ENCODE results near the gene LGALS3BP. TPM values are rescaled to one million over a fixed set of nuclear protein-coding genes. Genes with fewer than 3 reads are reported as not detected.

Gene LGALS3BP
- total RNA-seq, 1 experiment from 2014 or later, result 389 TPM

DNA sequence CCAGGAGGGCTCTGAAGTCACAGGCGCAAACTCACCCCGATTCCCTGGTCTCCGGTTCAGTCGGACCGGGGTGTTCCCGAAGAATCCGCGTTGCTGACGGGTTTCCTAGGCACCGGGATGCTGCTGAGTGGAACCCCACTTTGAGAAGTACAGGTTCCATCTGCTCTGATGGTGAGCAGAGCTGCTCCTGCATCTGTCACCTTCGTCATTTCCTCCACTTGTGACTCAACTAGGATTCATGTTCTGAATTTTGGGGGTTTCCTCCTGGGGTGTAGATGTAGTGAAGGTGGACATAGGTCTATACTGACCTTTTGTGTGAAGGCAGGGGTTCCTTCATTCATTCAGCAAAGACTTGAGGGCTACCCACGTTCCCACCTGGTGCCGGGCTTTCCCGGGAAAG lies 25.0 kb downstream of the LGALS3BP start:
- Histone ChIP-seq H3K9me2 (ENCODE audit: insufficient read depth) (0 out of 2 replicates have a peak, but pooled peaks cover 4% of the 10 kb centered on the region), H3K27ac (ENCODE audit: low read depth, low read length) (no peak overlapping the region), H3K4me3 (replicated peaks in 1 of 2; ENCODE audit: low read depth in 1 of 2, low read length in 2 of 2) (no peak overlapping the region), H3K4me1 (ENCODE audit: control insufficient read depth in 1 of 2, insufficient read depth in 2 of 2, low read length in 2 of 2) (peaks cover 0 to 23% of the 10 kb centered on the region in 2 experiments; a peak in 2 of 4 replicates), H4K20me1 (ENCODE audit: insufficient read depth) (no peaks in the 10 kb centered on the region), H3K79me2 (ENCODE audit: insufficient read depth, low read length) (no peaks in the 10 kb centered on the region), H3K4me2 (ENCODE audit: low read length) (no peak overlapping the region), H3K9me3 (ENCODE audit: control insufficient read depth in 1 of 2, insufficient read depth in 1 of 2, low read depth in 1 of 2, low read length in 2 of 2) (no peaks in the 10 kb centered on the region), H3K27me3 (ENCODE audit: insufficient read depth, low read length) (no peaks in the 10 kb centered on the region), H3K9ac (ENCODE audit: low read length) (no peak overlapping the region), H2AFZ (ENCODE audit: low read depth, low read length, poor library complexity, severe bottlenecking) (no peak overlapping the region), H3K36me3 (ENCODE audit: control insufficient read depth in 1 of 2, insufficient read depth in 2 of 2, low read length in 2 of 2) (no peaks in the 10 kb centered on the region)
- no TSS peak for BruUV-seq (replicated peaks)
- DNase-seq (ENCODE audit: low read depth, low spot score) (no peak), ATAC-seq (no peak)
- intact Hi-C loops (cut with micrococcal nuclease), result no loop called here
- TF ChIP-seq, protein P1, sequence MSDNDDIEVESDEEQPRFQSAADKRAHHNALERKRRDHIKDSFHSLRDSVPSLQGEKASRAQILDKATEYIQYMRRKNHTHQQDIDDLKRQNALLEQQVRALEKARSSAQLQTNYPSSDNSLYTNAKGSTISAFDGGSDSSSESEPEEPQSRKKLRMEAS (IDR thresholded peaks at IDR 0.05), result no peak
- no peak for TF ChIP-seq CBX3 (IDR thresholded peaks at IDR 0.05; ENCODE audit: low read depth)
- TF ChIP-seq FOSL1 (IDR thresholded peaks at IDR 0.05; ENCODE audit: low read depth), result no peak
- TF ChIP-seq CEBPB (IDR thresholded peaks at IDR 0.05; ENCODE audit: low read depth), result no peak
- no peak for TF ChIP-seq POLR2A (IDR thresholded peaks at IDR 0.05; ENCODE audit: borderline replicate concordance, extremely low read depth, insufficient read depth, insufficient read length)
- no peak for TF ChIP-seq TCF7L2 (IDR thresholded peaks at IDR 0.05; ENCODE audit: borderline replicate concordance, extremely low read depth, insufficient read depth, insufficient read length)
- no peak for TF ChIP-seq JUND (IDR thresholded peaks at IDR 0.05)
- TF ChIP-seq ZFX (IDR thresholded peaks at IDR 0.05), result no peak
- TF ChIP-seq SIN3A (IDR thresholded peaks at IDR 0.05; ENCODE audit: low read depth), result no peak
- TF ChIP-seq, protein P2, sequence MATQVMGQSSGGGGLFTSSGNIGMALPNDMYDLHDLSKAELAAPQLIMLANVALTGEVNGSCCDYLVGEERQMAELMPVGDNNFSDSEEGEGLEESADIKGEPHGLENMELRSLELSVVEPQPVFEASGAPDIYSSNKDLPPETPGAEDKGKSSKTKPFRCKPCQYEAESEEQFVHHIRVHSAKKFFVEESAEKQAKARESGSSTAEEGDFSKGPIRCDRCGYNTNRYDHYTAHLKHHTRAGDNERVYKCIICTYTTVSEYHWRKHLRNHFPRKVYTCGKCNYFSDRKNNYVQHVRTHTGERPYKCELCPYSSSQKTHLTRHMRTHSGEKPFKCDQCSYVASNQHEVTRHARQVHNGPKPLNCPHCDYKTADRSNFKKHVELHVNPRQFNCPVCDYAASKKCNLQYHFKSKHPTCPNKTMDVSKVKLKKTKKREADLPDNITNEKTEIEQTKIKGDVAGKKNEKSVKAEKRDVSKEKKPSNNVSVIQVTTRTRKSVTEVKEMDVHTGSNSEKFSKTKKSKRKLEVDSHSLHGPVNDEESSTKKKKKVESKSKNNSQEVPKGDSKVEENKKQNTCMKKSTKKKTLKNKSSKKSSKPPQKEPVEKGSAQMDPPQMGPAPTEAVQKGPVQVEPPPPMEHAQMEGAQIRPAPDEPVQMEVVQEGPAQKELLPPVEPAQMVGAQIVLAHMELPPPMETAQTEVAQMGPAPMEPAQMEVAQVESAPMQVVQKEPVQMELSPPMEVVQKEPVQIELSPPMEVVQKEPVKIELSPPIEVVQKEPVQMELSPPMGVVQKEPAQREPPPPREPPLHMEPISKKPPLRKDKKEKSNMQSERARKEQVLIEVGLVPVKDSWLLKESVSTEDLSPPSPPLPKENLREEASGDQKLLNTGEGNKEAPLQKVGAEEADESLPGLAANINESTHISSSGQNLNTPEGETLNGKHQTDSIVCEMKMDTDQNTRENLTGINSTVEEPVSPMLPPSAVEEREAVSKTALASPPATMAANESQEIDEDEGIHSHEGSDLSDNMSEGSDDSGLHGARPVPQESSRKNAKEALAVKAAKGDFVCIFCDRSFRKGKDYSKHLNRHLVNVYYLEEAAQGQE (IDR thresholded peaks at IDR 0.05; ENCODE audit: low read depth), result no peak
- no peak for TF ChIP-seq EGR1 (IDR thresholded peaks at IDR 0.05; ENCODE audit: low read depth)
- no peak for TF ChIP-seq RAD21 (IDR thresholded peaks at IDR 0.05; ENCODE audit: low read depth)
- no peak for TF ChIP-seq EZH2phosphoT487 (IDR thresholded peaks at IDR 0.05; ENCODE audit: borderline replicate concordance)
- TF ChIP-seq, protein P3, sequence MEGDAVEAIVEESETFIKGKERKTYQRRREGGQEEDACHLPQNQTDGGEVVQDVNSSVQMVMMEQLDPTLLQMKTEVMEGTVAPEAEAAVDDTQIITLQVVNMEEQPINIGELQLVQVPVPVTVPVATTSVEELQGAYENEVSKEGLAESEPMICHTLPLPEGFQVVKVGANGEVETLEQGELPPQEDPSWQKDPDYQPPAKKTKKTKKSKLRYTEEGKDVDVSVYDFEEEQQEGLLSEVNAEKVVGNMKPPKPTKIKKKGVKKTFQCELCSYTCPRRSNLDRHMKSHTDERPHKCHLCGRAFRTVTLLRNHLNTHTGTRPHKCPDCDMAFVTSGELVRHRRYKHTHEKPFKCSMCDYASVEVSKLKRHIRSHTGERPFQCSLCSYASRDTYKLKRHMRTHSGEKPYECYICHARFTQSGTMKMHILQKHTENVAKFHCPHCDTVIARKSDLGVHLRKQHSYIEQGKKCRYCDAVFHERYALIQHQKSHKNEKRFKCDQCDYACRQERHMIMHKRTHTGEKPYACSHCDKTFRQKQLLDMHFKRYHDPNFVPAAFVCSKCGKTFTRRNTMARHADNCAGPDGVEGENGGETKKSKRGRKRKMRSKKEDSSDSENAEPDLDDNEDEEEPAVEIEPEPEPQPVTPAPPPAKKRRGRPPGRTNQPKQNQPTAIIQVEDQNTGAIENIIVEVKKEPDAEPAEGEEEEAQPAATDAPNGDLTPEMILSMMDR (IDR thresholded peaks at IDR 0.05 in 2 of 3, conservative IDR thresholded peaks at IDR 0.05 in 1 of 3; ENCODE audit: borderline replicate concordance in 1 of 3, insufficient read depth in 1 of 3, low read depth in 2 of 3, low read length in 2 of 3), result no peak
- TF ChIP-seq ELF1 (IDR thresholded peaks at IDR 0.05; ENCODE audit: borderline replicate concordance, low read depth), result no peak
- TF ChIP-seq EZH2 (IDR thresholded peaks at IDR 0.05), result no peak
- TF ChIP-seq, protein P4, sequence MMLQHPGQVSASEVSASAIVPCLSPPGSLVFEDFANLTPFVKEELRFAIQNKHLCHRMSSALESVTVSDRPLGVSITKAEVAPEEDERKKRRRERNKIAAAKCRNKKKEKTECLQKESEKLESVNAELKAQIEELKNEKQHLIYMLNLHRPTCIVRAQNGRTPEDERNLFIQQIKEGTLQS (IDR thresholded peaks at IDR 0.05), result no peak
- ChIA-PET CTCF (interaction anchor here (1.4 kb wide), 1 partner anchor 89 kb away, joined by 5 read pairs; no protein-coding TSS in a partner anchor), RAD21 (ENCODE audit: low non-redundant PET in 1 of 2, low total read pairs in 2 of 2, uncharacterized antibody in 2 of 2, unreplicated experiment in 2 of 2) (no interaction called here), POLR2A (no interaction called here)
